Loucy (cell line): ENCODE results near the gene ANGPTL8.

ENCODE experiments used
- EZH2phosphoT487 ChIP-seq: fragments of 200-600 bp; IDR thresholded peaks from 2 replicates; pipeline ENCODE4 v1.6.1; 2018; ENCODE audit warnings: antibody characterized with exemption, mild to moderate bottlenecking, moderate library complexity, borderline replicate concordance
- TF ChIP-seq, protein P1 (sequence below): fragments of 200-600 bp; sonication (generic); conservative IDR thresholded peaks from 2 replicates; pipeline ENCODE4 v1.5.1; 2014; ENCODE audit warnings: mild to moderate bottlenecking, antibody characterized with exemption, low read length

DNA sequence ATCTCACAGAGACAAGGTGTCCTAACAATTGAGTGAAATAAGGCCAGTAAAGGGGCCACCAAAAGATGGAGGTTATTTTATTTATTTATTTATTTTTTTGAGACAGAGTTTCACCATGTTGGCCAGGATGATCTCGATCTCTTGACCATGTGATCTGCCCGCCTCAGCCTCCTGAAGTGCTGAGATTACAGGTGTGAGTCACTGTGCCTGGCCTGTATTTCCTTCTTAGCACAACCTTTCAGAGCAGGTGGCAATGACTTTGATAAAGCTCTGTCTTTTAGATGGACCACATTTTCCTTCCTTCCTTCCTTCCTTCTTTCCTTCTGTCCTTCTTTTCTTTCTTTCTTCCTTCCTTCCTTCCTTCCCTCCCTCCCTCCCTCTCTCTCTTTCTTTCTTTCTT lies 33.9 kb downstream of the ANGPTL8 start:
- TF ChIP-seq, protein P1, sequence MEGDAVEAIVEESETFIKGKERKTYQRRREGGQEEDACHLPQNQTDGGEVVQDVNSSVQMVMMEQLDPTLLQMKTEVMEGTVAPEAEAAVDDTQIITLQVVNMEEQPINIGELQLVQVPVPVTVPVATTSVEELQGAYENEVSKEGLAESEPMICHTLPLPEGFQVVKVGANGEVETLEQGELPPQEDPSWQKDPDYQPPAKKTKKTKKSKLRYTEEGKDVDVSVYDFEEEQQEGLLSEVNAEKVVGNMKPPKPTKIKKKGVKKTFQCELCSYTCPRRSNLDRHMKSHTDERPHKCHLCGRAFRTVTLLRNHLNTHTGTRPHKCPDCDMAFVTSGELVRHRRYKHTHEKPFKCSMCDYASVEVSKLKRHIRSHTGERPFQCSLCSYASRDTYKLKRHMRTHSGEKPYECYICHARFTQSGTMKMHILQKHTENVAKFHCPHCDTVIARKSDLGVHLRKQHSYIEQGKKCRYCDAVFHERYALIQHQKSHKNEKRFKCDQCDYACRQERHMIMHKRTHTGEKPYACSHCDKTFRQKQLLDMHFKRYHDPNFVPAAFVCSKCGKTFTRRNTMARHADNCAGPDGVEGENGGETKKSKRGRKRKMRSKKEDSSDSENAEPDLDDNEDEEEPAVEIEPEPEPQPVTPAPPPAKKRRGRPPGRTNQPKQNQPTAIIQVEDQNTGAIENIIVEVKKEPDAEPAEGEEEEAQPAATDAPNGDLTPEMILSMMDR, result no peak
- no peak for TF ChIP-seq EZH2phosphoT487
